ENCODE measurements around the gene WNT4. TPM values are rescaled to one million over a fixed set of nuclear protein-coding genes. Genes with fewer than 3 reads are reported as not detected.

Gene WNT4
- total and polyA plus RNA-seq, 10 of the 15 experiments (the other 5 are each of a cell fraction or from before 2014, with no cell fraction given): 0.01 TPM; not detected in 9

DNA sequence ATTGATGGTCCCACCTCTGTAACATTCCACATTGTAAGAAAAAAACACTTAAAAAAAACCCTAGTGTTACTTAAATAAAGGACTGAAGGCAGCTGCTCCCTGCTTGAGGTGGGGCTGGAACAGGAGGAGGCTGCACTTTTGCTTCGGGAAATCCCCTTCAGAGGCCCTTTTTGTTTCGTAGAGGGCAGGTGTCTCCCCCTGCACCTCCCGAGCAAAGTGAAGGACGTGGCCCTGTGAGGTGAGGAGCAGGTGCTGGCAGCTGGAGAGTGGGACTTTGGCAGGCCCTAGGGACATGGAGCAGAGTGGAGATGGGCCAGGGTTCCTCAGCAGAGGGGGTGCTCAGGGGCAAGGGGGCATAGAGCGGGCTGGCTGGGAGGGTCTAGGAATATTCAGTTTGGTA, 33.4 kb upstream of the WNT4 start (continued):
- TF ChIP-seq ESRRA (IDR thresholded peaks at IDR 0.05; ENCODE audit: low read length) (no peak), SIN3A (IDR thresholded peaks at IDR 0.05; ENCODE audit: low read depth, low read length) (no peak), SP1 (IDR thresholded peaks at IDR 0.05; ENCODE audit: low read depth, low read length) (no peak), RFX5 (IDR thresholded peaks at IDR 0.05; ENCODE audit: low read depth, low read length) (no peak), NFXL1 (IDR thresholded peaks at IDR 0.05; ENCODE audit: borderline replicate concordance) (no peak), HDAC6 (IDR thresholded peaks at IDR 0.05; ENCODE audit: unreplicated experiment) (no peak), FOXK2 (IDR thresholded peaks at IDR 0.05) (no peak), CBX3 (IDR thresholded peaks at IDR 0.05; ENCODE audit: borderline replicate concordance, low read depth) (no peak), CREB1 (IDR thresholded peaks at IDR 0.05; ENCODE audit: low read depth) (peak; percentile 23; the same call in 1 of the 2 replicates), TBL1XR1 (IDR thresholded peaks at IDR 0.05; ENCODE audit: low read depth, low read length) (no peak), RCOR1 (conservative IDR thresholded peaks at IDR 0.05; ENCODE audit: low read depth, low read length) (no peak), MTA3 (IDR thresholded peaks at IDR 0.05; ENCODE audit: borderline replicate concordance, low read length) (no peak), MEF2B (IDR thresholded peaks at IDR 0.05; ENCODE audit: partially characterized antibody, poor library complexity, severe bottlenecking) (peak; percentile 23), EGR1 (IDR thresholded peaks at IDR 0.05; ENCODE audit: borderline replicate concordance in 1 of 2, low read depth in 2 of 2, low read length in 2 of 2) (no peak), LARP7 (IDR thresholded peaks at IDR 0.05) (no peak), BHLHE40 (IDR thresholded peaks at IDR 0.05; ENCODE audit: borderline replicate concordance in 1 of 2, low read depth in 2 of 2, low read length in 1 of 2) (peak in 1 of 2 experiments; percentile 31; a peak in 1 of 4 replicates), CBFB (IDR thresholded peaks at IDR 0.05; ENCODE audit: low read depth) (no peak), E2F4 (IDR thresholded peaks at IDR 0.05; ENCODE audit: low read depth, low read length) (no peak)
- TF ChIP-seq, protein P1, sequence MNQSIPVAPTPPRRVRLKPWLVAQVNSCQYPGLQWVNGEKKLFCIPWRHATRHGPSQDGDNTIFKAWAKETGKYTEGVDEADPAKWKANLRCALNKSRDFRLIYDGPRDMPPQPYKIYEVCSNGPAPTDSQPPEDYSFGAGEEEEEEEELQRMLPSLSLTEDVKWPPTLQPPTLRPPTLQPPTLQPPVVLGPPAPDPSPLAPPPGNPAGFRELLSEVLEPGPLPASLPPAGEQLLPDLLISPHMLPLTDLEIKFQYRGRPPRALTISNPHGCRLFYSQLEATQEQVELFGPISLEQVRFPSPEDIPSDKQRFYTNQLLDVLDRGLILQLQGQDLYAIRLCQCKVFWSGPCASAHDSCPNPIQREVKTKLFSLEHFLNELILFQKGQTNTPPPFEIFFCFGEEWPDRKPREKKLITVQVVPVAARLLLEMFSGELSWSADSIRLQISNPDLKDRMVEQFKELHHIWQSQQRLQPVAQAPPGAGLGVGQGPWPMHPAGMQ (IDR thresholded peaks at IDR 0.05; ENCODE audit: borderline replicate concordance): no peak
- TF ChIP-seq, protein P2, sequence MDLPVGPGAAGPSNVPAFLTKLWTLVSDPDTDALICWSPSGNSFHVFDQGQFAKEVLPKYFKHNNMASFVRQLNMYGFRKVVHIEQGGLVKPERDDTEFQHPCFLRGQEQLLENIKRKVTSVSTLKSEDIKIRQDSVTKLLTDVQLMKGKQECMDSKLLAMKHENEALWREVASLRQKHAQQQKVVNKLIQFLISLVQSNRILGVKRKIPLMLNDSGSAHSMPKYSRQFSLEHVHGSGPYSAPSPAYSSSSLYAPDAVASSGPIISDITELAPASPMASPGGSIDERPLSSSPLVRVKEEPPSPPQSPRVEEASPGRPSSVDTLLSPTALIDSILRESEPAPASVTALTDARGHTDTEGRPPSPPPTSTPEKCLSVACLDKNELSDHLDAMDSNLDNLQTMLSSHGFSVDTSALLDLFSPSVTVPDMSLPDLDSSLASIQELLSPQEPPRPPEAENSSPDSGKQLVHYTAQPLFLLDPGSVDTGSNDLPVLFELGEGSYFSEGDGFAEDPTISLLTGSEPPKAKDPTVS (IDR thresholded peaks at IDR 0.05; ENCODE audit: low read depth, low read length): no peak
- TF ChIP-seq, protein P3, sequence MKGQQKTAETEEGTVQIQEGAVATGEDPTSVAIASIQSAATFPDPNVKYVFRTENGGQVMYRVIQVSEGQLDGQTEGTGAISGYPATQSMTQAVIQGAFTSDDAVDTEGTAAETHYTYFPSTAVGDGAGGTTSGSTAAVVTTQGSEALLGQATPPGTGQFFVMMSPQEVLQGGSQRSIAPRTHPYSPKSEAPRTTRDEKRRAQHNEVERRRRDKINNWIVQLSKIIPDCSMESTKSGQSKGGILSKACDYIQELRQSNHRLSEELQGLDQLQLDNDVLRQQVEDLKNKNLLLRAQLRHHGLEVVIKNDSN (IDR thresholded peaks at IDR 0.05; ENCODE audit: borderline replicate concordance, extremely low read length, insufficient read depth, low read depth, low read length): no peak
- TF ChIP-seq, protein P4, sequence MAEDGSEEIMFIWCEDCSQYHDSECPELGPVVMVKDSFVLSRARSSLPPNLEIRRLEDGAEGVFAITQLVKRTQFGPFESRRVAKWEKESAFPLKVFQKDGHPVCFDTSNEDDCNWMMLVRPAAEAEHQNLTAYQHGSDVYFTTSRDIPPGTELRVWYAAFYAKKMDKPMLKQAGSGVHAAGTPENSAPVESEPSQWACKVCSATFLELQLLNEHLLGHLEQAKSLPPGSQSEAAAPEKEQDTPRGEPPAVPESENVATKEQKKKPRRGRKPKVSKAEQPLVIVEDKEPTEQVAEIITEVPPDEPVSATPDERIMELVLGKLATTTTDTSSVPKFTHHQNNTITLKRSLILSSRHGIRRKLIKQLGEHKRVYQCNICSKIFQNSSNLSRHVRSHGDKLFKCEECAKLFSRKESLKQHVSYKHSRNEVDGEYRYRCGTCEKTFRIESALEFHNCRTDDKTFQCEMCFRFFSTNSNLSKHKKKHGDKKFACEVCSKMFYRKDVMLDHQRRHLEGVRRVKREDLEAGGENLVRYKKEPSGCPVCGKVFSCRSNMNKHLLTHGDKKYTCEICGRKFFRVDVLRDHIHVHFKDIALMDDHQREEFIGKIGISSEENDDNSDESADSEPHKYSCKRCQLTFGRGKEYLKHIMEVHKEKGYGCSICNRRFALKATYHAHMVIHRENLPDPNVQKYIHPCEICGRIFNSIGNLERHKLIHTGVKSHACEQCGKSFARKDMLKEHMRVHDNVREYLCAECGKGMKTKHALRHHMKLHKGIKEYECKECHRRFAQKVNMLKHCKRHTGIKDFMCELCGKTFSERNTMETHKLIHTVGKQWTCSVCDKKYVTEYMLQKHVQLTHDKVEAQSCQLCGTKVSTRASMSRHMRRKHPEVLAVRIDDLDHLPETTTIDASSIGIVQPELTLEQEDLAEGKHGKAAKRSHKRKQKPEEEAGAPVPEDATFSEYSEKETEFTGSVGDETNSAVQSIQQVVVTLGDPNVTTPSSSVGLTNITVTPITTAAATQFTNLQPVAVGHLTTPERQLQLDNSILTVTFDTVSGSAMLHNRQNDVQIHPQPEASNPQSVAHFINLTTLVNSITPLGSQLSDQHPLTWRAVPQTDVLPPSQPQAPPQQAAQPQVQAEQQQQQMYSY (CRISPR knock-in tag; IDR thresholded peaks at IDR 0.05): no peak
